ENCODE data around the gene SEC16A.

The SEC16A gene

GRCh38 chr9:136457326-136457725, 25.5 kb downstream of the SEC16A start:
- TF ChIP-seq CTCF (IDR thresholded peaks at IDR 0.05): no peak

GRCh38 chr9:136456258-136456657, 26.6 kb downstream of the SEC16A start:
- no peak for TF ChIP-seq CTCF (IDR thresholded peaks at IDR 0.05)

GRCh38 chr9:136455043-136456002, 27.5 kb downstream of the SEC16A start:
- no peak for TF ChIP-seq CTCF (IDR thresholded peaks at IDR 0.05)

GRCh38 chr9:136454026-136454796, 28.6 kb downstream of the SEC16A start:
- no peak for TF ChIP-seq CTCF (IDR thresholded peaks at IDR 0.05)

GRCh38 chr9:136453326-136453725, 29.5 kb downstream of the SEC16A start:
- TF ChIP-seq CTCF (IDR thresholded peaks at IDR 0.05): no peak

- no peak for TF ChIP-seq CTCF (IDR thresholded peaks at IDR 0.05)
Observed at GRCh38 chr9:136451221-136451877, 31.5 kb downstream of the SEC16A start.

- TF ChIP-seq CTCF (IDR thresholded peaks at IDR 0.05): no peak
Observed at GRCh38 chr9:136448655-136449054, 34.2 kb downstream of the SEC16A start.
